DMS53 treated with DMSO at 0.1 percent for 48 hours (cell line): ENCODE data around the gene NLGN1.
"Not testable (repeated sequence)": the region's sequence is repeated elsewhere in the genome, so short reads cannot be mapped to it uniquely, and the experiment has no call there.

Source experiments
- DNase-seq: peaks from one replicate; lab custom pipeline; 2025; ENCODE audit not compliant: unreplicated experiment; lab: John Stamatoyannopoulos, UW

Gene NLGN1

DNA sequence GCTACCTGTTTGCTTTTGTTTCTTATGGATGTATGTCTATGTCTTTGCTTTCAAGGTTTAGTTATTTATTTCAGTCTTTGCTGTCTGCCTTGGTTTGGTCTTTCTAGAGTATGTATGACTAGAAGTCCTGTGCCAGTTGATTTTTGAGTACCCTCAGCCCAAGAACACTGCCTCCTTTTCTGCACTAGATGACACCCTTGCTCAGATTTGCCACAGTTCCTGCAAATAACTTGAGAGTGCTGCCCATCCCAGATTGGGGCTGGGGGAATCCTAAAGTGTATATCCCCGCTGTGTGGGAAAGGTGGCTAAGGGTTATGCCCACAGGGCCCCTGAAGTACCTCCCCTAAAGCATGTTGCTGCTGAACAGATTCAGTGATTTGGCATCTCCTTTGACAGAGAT, 32.0 kb downstream of the NLGN1 start:
- no peak for DNase-seq

GRCh38 chr3:173430576-173430975, 33.0 kb downstream of the NLGN1 start:
- no peak for DNase-seq

DNA sequence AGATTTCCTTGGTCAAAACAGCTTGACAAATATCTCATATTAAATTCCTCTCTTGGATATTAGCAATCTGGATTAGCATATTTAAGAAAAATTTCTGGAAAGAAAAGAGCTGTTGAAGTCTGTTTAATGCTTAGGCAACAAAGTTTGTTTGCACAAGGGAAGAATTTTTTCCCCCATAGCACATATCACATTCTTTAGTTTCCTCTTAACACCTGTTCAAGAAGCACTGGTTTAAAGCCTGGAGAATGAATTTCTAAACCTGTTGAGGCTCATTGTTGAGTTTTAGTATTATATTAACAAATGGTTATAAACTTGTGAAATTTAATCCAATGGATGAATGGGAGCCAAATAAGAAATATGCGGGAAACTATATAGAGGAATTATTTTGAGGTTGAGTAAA, 41.5 kb downstream of the NLGN1 start:
- DNase-seq: peak; percentile 2

DNA sequence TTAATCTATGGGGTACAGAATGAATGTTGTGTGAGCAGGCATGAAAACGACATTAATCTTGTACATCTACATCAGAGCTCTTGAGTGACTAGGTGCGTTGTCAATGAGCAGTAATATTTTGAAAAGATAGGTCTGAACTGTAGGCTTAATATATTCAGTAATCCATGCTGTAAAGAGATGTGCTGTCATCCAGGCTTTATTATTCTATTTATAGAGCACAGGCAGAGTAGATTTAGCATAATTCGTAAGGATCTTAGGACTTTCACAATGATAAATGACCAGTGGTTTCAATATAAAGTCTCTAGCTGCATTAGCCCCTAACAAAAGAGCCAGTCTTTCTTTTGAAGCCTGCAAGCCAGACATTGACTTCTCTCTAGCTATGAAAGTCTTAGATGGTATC, 43.0 kb downstream of the NLGN1 start:
- no peak for DNase-seq

DNA sequence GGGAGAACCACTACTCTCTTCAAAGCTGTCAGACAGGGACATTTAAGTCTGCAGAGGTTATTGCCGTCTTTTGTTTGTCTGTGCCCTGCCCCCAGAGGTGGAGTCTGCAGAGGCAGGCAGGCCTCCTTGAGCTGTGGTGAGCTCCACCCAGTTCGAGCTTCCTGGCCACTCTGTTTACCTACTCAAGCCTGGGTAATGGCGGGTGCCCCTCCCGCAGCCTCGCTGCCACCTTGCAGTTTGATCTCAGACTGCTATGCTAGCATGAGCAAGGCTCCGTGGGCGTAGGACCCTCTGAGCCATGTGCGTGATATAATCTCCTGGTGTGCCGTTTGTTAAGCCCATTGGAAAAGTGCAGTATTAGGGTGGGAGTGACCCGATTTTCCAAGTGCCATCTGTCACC, 54.0 kb downstream of the NLGN1 start:
- DNase-seq: not testable (repeated sequence)

DNA sequence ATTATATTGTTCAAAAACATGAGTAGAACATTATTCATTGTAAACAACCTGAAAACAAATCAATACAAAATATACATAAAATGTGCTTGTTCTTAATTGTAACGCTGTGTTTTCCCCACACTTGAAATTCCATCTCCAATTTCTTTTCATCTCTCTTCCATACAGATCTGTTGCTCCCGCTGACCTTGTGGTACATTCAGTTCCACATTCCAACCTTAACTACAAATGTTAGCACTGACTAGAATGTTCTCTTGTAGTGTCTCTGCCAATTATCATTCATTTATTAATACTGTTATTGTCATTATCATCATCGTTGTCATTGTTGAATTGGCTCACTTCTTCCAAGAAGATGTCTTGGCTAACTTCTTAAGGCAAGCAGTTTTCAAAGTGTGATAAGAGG, 65.7 kb downstream of the NLGN1 start:
- DNase-seq: no peak

- DNase-seq: no peak
Observed at GRCh38 chr3:173465112-173465511, 67.6 kb downstream of the NLGN1 start.

- DNase-seq: no peak
Observed at GRCh38 chr3:173465898-173466678, 68.5 kb downstream of the NLGN1 start.

GRCh38 chr3:173467501-173467900, 70.0 kb downstream of the NLGN1 start:
- DNase-seq: no peak

- no peak for DNase-seq
Observed at GRCh38 chr3:173473237-173473636, 75.7 kb downstream of the NLGN1 start.

DNA sequence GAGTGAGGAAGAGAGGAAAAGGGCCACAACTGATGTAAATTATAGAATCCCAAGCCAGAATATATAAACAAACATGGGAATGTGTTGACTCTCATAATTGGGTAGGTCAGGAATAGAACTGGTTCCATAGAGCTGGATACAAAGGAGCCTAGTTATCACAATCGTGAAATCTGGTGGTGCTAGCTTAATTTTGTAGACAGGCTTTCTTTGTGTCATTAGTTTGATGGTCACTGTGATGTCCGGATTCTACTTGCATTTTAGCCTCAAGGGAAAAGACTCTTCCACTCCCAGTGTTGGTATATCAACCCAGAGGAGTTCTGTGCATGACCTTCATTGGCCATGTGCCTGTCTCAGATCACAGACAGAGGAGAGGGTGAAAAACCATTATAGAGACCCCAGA, 81.8 kb downstream of the NLGN1 start:
- DNase-seq: no peak

GRCh38 chr3:173501931-173502489, 104.5 kb downstream of the NLGN1 start:
- no peak for DNase-seq

- DNase-seq: no peak
Observed at GRCh38 chr3:173502983-173503568, 105.5 kb downstream of the NLGN1 start.

GRCh38 chr3:173510565-173510964, 113.0 kb downstream of the NLGN1 start:
- no peak for DNase-seq

GRCh38 chr3:173513123-173513522, 115.6 kb downstream of the NLGN1 start:
- no peak for DNase-seq

DNA sequence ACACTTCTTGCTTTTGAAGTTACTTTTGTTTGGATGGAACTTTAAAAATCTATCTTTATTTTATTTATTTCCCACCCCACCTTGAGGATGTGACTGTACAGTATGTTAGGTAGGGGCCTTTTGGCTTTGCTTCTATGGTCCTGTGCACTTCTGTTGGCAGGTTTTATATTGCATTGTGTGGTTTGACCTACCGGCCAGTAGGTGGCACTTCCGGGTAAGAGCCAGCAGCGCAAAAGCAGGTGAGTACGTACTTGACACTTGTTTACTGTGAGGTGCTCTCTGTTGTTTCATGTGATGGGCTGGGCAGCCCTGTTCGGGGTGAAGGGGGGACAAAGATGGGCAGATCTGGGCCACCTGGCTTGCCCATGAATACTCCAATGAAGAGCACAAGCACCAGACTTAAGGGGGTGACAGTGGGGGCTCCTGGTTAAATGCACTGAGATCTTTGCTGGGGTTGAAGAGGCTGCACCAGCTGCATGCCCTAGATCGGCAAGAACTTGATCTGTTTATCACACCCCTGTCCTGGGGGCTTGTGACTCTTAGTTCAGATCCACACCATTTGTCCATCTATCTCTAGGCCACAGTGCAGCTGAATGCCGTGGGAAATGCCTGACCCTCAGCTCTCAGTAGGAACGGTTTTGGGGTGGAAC, 131.6 kb downstream of the NLGN1 start:
- DNase-seq: peak; percentile 44

GRCh38 chr3:173531602-173532001, 134.1 kb downstream of the NLGN1 start:
- no peak for DNase-seq

GRCh38 chr3:173538410-173538809, 140.9 kb downstream of the NLGN1 start:
- no peak for DNase-seq

GRCh38 chr3:173545590-173545989, 148.0 kb downstream of the NLGN1 start:
- DNase-seq: not testable (repeated sequence)

- DNase-seq: no peak
Observed at GRCh38 chr3:173547070-173547469, 149.5 kb downstream of the NLGN1 start.

- DNase-seq: no peak
Observed at GRCh38 chr3:173548261-173548660, 150.7 kb downstream of the NLGN1 start.

DNA sequence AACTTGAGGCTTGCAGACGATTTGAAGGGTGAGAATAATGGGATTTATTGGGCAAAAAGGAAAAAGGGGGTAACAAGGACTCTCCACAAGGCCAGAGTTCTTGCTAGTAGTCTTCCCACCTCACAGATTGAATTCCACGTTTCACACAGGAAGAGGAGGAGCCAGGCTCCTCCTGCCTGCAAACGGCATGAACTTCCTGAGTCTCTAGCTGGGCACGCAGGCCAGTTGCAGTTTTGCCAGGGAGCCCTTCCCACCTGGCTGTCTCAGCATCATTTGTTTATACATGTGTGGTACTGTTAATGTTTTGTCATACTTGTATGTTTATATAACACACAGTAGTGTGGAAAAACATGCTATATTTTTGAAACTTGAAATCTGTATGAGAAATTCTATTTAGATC, 155.0 kb downstream of the NLGN1 start:
- DNase-seq: no peak
